Vagina (tissue), 2 donors: ENCODE measurements around the gene MKNK2.

Experiments used
- CTCF ChIP-seq, 3 experiments: fragments of 450-650 bp in 2 of 3; fragments of 200-600 bp in 1 of 3; sonication (generic) in 1 of 3; IDR thresholded peaks; one replicate each; pipeline ENCODE4 v1.5.1; 2017 to 2019; ENCODE audit warnings: antibody characterized with exemption in 3 of 3, mild to moderate bottlenecking in 2 of 3, moderate library complexity in 2 of 3
- POLR2A ChIP-seq, 2 donors: fragments of 450-650 bp; IDR thresholded peaks; one replicate each; pipeline ENCODE4 v1.6.1; 2017; ENCODE audit warnings: antibody characterized with exemption in 2 of 2, mild to moderate bottlenecking in 2 of 2, moderate library complexity in 2 of 2
- POLR2AphosphoS5 ChIP-seq, 2 donors: sonication (generic); formaldehyde crosslinking; IDR thresholded peaks; one replicate each; pipeline ENCODE4 v1.9.0; 2017; ENCODE audit warnings: antibody characterized with exemption in 2 of 2, mild to moderate bottlenecking in 2 of 2, low read depth in 1 of 2; ENCODE audit not compliant: insufficient read depth in 1 of 2

- no peak for TF ChIP-seq POLR2A (IDR thresholded peaks at IDR 0.05)
- TF ChIP-seq POLR2AphosphoS5 (IDR thresholded peaks at IDR 0.05; ENCODE audit: insufficient read depth in 1 of 2, low read depth in 1 of 2): peak in 1 of 2 donors; percentile 13
- TF ChIP-seq CTCF (IDR thresholded peaks at IDR 0.05): no peak
Observed at GRCh38 chr19:2070436-2070827, 19.4 kb upstream of the MKNK2 start.
